Muscle of leg (tissue), 11 donors: Measurements from ENCODE around the gene LDB2. TPM values are rescaled to one million over a fixed set of nuclear protein-coding genes. Genes with fewer than 3 reads are reported as not detected.

ENCODE experiments used
- DNase-seq: peaks from one replicate; pipeline ENCODE4 v3.0.0; 2013
- H3K27ac ChIP-seq: one replicate; pipeline ENCODE4 v1.5.1; 2013; ENCODE audit warnings: mild to moderate bottlenecking, low read length, control low read depth
- H3K27me3 ChIP-seq: one replicate; pipeline ENCODE4 v1.6.1; 2013; ENCODE audit warnings: low read length; ENCODE audit not compliant: control insufficient read depth, insufficient read depth
- H3K36me3 ChIP-seq: one replicate; pipeline ENCODE4 v1.6.1; 2013; ENCODE audit warnings: low read length; ENCODE audit not compliant: control insufficient read depth, insufficient read depth
- H3K4me1 ChIP-seq: one replicate; pipeline ENCODE4 v1.6.1; 2013; ENCODE audit warnings: low read length; ENCODE audit not compliant: control insufficient read depth, insufficient read depth
- H3K4me3 ChIP-seq: one replicate; pipeline ENCODE4 v1.5.1; 2013; ENCODE audit warnings: low read length, control low read depth
- H3K9me3 ChIP-seq: replicated peaks from 2 replicates; pipeline ENCODE4 v1.6.1; 2013; ENCODE audit warnings: low read depth, low read length; ENCODE audit not compliant: control insufficient read depth
- WGBS: methylation state at CpG from one replicate; pipeline ENCODE4 v1.1.5; 2013; ENCODE audit warnings: missing lambda C conversion rate; ENCODE audit not compliant: insufficient coverage; 5-methylcytosine and 5-hydroxymethylcytosine counted together
- polyA plus RNA-seq, 8 donors: library from polyadenylated mRNA; unstranded; fragments of 120-200 nt; gene quantifications; one replicate each; pipeline versions ENCODE4 v1.2.1 to v1.2.3, GENCODE V29; 2013; ENCODE audit warnings: inconsistent platforms in 1 of 8, low replicate concordance in 1 of 8; ENCODE audit not compliant: insufficient read length in 8 of 8, insufficient read depth in 1 of 8
- total RNA-seq: library from RNA; stranded (reverse); fragments of 120-200 nt; gene quantifications from one replicate; pipeline ENCODE4 v1.2.4, GENCODE V29; 2013

The LDB2 gene
- total and polyA plus RNA-seq, 9 donors: 38.5 to 57.2 (median 48.4) TPM

DNA sequence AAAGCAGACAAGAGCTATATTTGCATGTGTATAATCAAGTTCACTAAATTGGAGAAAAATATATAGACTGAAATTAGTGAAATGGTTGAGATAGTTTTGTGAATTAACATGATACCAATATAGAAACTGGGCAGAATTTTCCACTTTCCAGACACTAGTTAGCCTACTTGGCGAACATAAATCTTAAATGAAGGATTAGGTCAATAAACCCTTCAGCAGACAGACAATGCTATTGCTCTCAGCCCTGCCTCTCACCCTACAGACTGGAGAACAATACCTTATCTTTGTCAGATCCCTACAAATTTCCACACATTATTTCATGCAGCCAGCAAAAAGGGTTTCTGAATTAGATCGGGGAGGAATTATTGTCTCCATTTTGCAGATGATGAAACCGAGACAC is 435.8 kb downstream of the LDB2 start:
- no peak for DNase-seq
- H3K9me3 ChIP-seq: no peaks in the 10 kb centered on the region
- H3K36me3 ChIP-seq: no peaks in the 10 kb centered on the region
- no peaks in the 10 kb centered on the region for H3K27me3 ChIP-seq
- no peak overlapping the region for H3K4me3 ChIP-seq
- H3K4me1 ChIP-seq: peaks cover 3% of the 10 kb centered on the region
- no peak overlapping the region for H3K27ac ChIP-seq
- 100% methylated on average over 1 of the region's 3 CpGs for WGBS

DNA sequence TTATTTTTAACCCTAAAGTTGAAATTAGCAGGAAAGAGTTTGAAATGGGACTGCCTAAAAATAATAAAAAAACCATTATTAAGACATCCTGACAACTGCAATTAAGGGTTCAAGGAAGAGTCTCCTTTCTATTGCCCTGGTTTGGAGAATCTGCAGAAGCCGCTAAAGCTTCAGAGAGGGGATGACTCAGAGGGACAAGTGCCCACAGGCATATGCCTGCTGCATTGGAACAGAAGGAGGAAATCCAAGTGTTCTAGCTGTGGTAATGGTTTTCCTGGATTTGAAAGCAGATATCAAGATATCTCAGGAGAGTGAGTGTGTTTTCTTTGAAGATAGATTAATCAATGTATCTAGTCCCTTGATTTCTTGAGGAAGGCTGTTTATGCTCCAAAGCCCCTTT is 437.1 kb downstream of the LDB2 start:
- Histone ChIP-seq H3K36me3 (no peaks in the 10 kb centered on the region), H3K27me3 (no peaks in the 10 kb centered on the region), H3K4me1 (peaks cover 3% of the 10 kb centered on the region), H3K9me3 (no peaks in the 10 kb centered on the region), H3K4me3 (no peak overlapping the region), H3K27ac (no peak overlapping the region)
- no peak for DNase-seq
- 78% methylated on average over 1 of the region's 1 CpG for whole genome bisulfite sequencing

DNA sequence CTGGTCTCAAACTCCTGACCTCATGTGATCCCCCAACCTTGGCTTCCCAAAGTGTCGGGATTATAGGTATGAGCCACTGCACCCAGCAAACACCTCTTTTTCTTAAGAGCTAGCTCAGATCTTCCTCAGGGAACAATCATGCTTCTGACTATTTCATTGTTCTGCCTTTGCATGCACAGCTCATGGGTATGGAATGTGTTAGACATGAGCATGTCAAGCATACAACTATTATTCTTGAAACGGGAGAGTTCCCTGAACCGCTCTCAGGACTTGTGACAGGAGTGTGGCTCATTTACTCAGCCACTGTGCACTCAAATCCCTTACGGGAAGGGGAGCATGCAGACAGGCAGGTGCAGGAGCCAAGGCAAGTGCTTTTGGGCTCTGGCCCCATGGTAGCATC is 440.5 kb downstream of the LDB2 start:
- 81% methylated on average over 4 of the region's 4 CpGs for WGBS
- Histone ChIP-seq H3K9me3 (no peaks in the 10 kb centered on the region), H3K27me3 (no peaks in the 10 kb centered on the region), H3K36me3 (no peaks in the 10 kb centered on the region), H3K4me3 (no peak overlapping the region), H3K27ac (no peak overlapping the region), H3K4me1 (no peaks in the 10 kb centered on the region)
- no peak for DNase-seq
